WTC11 (cell line): ENCODE measurements around the gene NIPAL4. TPM values are rescaled to one million over a fixed set of nuclear protein-coding genes. Genes with fewer than 3 reads are reported as not detected.
"Not testable (repeated sequence)": the region's sequence is repeated elsewhere in the genome, so short reads cannot be mapped to it uniquely, and the experiment has no call there.

ENCODE experiments used
- ATAC-seq: fragments of 200-7000 bp; cut with Tn5 transposase; 2 replicates; pipeline ENCODE4 v1.10.0; 2021; ENCODE audit warnings: mild to moderate bottlenecking, moderate library complexity
- CTCF ChIA-PET: fragments of 300-600 bp; sonication (Branson Sonifier 250); formaldehyde crosslinking; loops from one replicate; lab custom pipeline; 2021; ENCODE audit warnings: antibody characterized with exemption; lab: Charles Lee
- POLR2A ChIA-PET: fragments of 350-600 bp; sonication (Branson Sonifier 250); formaldehyde crosslinking; loops from one replicate; lab custom pipeline; 2021; ENCODE audit warnings: antibody characterized with exemption; lab: Charles Lee
- DNase-seq: peaks from one replicate; pipeline ENCODE4 v3.0.0; 2021; ENCODE audit warnings: low spot score
- H3K27ac Mint-ChIP-seq: 2 replicates; pipeline ENCODE4 v1.8.0; 2021; ENCODE audit warnings: mixed read lengths
- H3K27me3 Mint-ChIP-seq: 2 replicates; pipeline ENCODE4 v1.8.0; 2021; ENCODE audit warnings: low read depth, mild to moderate bottlenecking, moderate library complexity, mixed read lengths
- H3K36me3 Mint-ChIP-seq: 2 replicates; pipeline ENCODE4 v1.8.0; 2021; ENCODE audit warnings: mixed read lengths
- H3K4me1 Mint-ChIP-seq: 2 replicates; pipeline ENCODE4 v1.8.0; 2022; ENCODE audit warnings: mixed read lengths
- H3K4me3 Mint-ChIP-seq: 2 replicates; pipeline ENCODE4 v1.8.0; 2021; ENCODE audit warnings: mild to moderate bottlenecking, moderate library complexity, mixed read lengths
- H3K9me3 Mint-ChIP-seq: 2 replicates; pipeline ENCODE4 v1.8.0; 2021; ENCODE audit warnings: mixed read lengths
- CREM ChIP-seq: sonication (generic); formaldehyde crosslinking; IDR thresholded peaks from 2 replicates; pipeline ENCODE4 v1.8.1; 2022; ENCODE audit warnings: mild to moderate bottlenecking, missing genetic modification reagents, moderate library complexity
- CTCF ChIP-seq: fragments of 200-600 bp; IDR thresholded peaks from 2 replicates; pipeline ENCODE4 v1.8.0; 2022; ENCODE audit warnings: antibody characterized with exemption
- HMGA2 ChIP-seq: fragments of 250-450 bp; sonication (Bioruptor Pico); IDR thresholded peaks from 2 replicates; pipeline ENCODE4 v1.4.0; 2021; ENCODE audit warnings: mild to moderate bottlenecking, moderate library complexity
- JAZF1 ChIP-seq: fragments of 250-450 bp; sonication (Bioruptor Pico); IDR thresholded peaks from 2 replicates; pipeline ENCODE4 v1.9.0; 2021; ENCODE audit warnings: moderate library complexity, mild to moderate bottlenecking, inconsistent platforms
- OVOL2 ChIP-seq: fragments of 250-450 bp; sonication (Bioruptor Pico); IDR thresholded peaks from 2 replicates; pipeline ENCODE4 v1.9.0; 2021; ENCODE audit warnings: mild to moderate bottlenecking, borderline replicate concordance
- PRDM15 ChIP-seq: sonication (generic); formaldehyde crosslinking; IDR thresholded peaks from 2 replicates; pipeline ENCODE4 v1.8.0; 2022; ENCODE audit warnings: missing genetic modification reagents
- PREB ChIP-seq: sonication (generic); formaldehyde crosslinking; IDR thresholded peaks from 2 replicates; pipeline ENCODE4 v1.8.1; 2022; ENCODE audit warnings: mild to moderate bottlenecking, missing genetic modification reagents, moderate library complexity, borderline replicate concordance
- PRRX2 ChIP-seq: fragments of 250-450 bp; sonication (Bioruptor Pico); IDR thresholded peaks from 2 replicates; pipeline ENCODE4 v1.8.0; 2021; ENCODE audit warnings: mild to moderate bottlenecking
- RELA ChIP-seq: sonication (generic); formaldehyde crosslinking; IDR thresholded peaks from 2 replicates; pipeline ENCODE4 v1.8.1; 2022; ENCODE audit warnings: missing genetic modification reagents, mild to moderate bottlenecking, borderline replicate concordance
- SP1 ChIP-seq: sonication (generic); formaldehyde crosslinking; conservative IDR thresholded peaks from 2 replicates; pipeline ENCODE4 v1.8.1; 2022; ENCODE audit warnings: missing genetic modification reagents
- TCF7 ChIP-seq: sonication (generic); formaldehyde crosslinking; IDR thresholded peaks from 2 replicates; pipeline ENCODE4 v1.8.0; 2022; ENCODE audit warnings: mild to moderate bottlenecking, low read depth, missing genetic modification reagents, moderate library complexity
- TP53 ChIP-seq: sonication (generic); formaldehyde crosslinking; IDR thresholded peaks from 2 replicates; pipeline ENCODE4 v1.8.1; 2023; ENCODE audit warnings: mild to moderate bottlenecking, missing genetic modification reagents
- USF2 ChIP-seq: sonication (generic); formaldehyde crosslinking; IDR thresholded peaks from 2 replicates; pipeline ENCODE4 v1.8.1; 2023; ENCODE audit warnings: mild to moderate bottlenecking, missing genetic modification reagents, moderate library complexity
- ZNF121 ChIP-seq: sonication (generic); formaldehyde crosslinking; IDR thresholded peaks from 2 replicates; pipeline ENCODE4 v1.8.0; 2023; ENCODE audit warnings: missing genetic modification reagents
- ZNF317 ChIP-seq: sonication (generic); formaldehyde crosslinking; IDR thresholded peaks from 2 replicates; pipeline ENCODE4 v1.8.1; 2023; ENCODE audit warnings: low read depth, mild to moderate bottlenecking, moderate library complexity, missing genetic modification reagents, borderline replicate concordance
- ZNF423 ChIP-seq: fragments of 250-450 bp; sonication (Bioruptor Pico); IDR thresholded peaks from 2 replicates; pipeline ENCODE4 v2.1.2; 2022; ENCODE audit warnings: mild to moderate bottlenecking, moderate library complexity
- ZNF425 ChIP-seq: fragments of 250-450 bp; sonication (Bioruptor Pico); conservative IDR thresholded peaks from 2 replicates; pipeline ENCODE4 v1.9.0; 2021; ENCODE audit warnings: mild to moderate bottlenecking
- total RNA-seq: library from RNA; stranded (reverse); gene quantifications from 3 replicates; pipeline ENCODE4 v1.2.3, GENCODE V29; 2021
- TF ChIP-seq, protein P1 (sequence below): fragments of 250-450 bp; sonication (Bioruptor Pico); IDR thresholded peaks from 2 replicates; pipeline ENCODE4 v1.9.0; 2021; ENCODE audit warnings: mild to moderate bottlenecking

The NIPAL4 gene
- total RNA-seq, 1 experiment from 2014 or later = not detected

DNA sequence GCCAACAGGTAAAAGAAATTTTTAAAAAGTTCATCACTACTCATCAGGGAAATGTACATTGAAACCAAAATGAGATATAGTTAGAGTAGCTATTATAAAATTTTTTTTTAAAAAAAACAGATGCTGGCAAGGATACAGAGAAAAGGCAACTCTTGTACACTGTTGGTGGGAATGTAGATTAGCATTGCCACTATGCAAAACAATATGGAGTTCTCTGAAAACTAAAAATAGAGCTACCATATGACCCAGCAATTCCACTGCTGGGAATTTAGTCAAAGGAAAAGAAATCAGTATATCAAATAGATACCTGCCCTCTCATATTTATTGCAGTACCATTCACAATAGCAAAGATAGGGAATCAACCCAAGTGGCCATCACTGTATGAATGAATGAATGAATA is 44.2 kb upstream of the NIPAL4 start (continued):
- no peak for TF ChIP-seq PRDM15
- no peak for TF ChIP-seq RELA (CRISPR knock-in tag)
- no peak for TF ChIP-seq ZNF423 (CRISPR knock-in tag)
- no peak for TF ChIP-seq PREB
- TF ChIP-seq ZNF425 (CRISPR knock-in tag) = no peak
- TF ChIP-seq SP1 (CRISPR knock-in tag) = no peak
- TF ChIP-seq TP53 (CRISPR knock-in tag) = no peak
- TF ChIP-seq, protein P1, sequence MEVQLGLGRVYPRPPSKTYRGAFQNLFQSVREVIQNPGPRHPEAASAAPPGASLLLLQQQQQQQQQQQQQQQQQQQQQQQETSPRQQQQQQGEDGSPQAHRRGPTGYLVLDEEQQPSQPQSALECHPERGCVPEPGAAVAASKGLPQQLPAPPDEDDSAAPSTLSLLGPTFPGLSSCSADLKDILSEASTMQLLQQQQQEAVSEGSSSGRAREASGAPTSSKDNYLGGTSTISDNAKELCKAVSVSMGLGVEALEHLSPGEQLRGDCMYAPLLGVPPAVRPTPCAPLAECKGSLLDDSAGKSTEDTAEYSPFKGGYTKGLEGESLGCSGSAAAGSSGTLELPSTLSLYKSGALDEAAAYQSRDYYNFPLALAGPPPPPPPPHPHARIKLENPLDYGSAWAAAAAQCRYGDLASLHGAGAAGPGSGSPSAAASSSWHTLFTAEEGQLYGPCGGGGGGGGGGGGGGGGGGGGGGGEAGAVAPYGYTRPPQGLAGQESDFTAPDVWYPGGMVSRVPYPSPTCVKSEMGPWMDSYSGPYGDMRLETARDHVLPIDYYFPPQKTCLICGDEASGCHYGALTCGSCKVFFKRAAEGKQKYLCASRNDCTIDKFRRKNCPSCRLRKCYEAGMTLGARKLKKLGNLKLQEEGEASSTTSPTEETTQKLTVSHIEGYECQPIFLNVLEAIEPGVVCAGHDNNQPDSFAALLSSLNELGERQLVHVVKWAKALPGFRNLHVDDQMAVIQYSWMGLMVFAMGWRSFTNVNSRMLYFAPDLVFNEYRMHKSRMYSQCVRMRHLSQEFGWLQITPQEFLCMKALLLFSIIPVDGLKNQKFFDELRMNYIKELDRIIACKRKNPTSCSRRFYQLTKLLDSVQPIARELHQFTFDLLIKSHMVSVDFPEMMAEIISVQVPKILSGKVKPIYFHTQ (CRISPR knock-in tag) = no peak
- no peak for TF ChIP-seq HMGA2

DNA sequence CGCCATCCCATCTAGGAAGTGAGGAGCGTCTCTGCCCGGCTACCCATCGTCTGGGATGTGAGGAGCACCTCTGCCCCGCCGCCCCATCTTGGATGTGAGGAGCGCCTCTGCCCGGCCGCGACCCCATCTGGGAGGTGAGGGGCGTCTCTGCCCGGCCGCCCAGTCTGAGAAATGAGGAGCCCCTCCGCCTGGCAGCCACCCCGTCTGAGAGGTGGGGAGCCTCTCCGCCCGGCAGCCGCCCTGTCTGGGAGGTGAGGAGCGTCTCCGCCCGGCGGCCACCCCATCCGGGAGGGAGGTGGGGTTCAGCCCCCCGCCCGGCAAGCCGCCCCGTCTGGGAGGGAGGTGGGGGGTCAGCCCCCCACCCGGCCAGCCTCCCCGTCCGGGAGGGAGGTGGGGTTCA is 40.5 kb upstream of the NIPAL4 start:
- CTCF ChIA-PET, ATAC-seq, H3K4me1 Mint-ChIP-seq: not testable (repeated sequence)

GRCh38 chr5:157429920-157430319 is 30.1 kb upstream of the NIPAL4 start:
- CTCF ChIA-PET, ATAC-seq, POLR2A ChIA-PET, H3K4me3 Mint-ChIP-seq, H3K4me1 Mint-ChIP-seq, H3K36me3 Mint-ChIP-seq, H3K27ac Mint-ChIP-seq, DNase-seq, H3K9me3 Mint-ChIP-seq: not testable (repeated sequence)
- H3K27me3 Mint-ChIP-seq = peaks cover 15% of the 10 kb centered on the region

More for the DNA sequence above, 40.5 kb upstream of the NIPAL4 start:
- Mint-ChIP-seq H3K36me3 (peaks cover 36% of the 10 kb centered on the region), H3K9me3 (peaks cover 49% of the 10 kb centered on the region)
- DNase-seq, POLR2A ChIA-PET, H3K27ac Mint-ChIP-seq, H3K4me3 Mint-ChIP-seq, H3K27me3 Mint-ChIP-seq: not testable (repeated sequence)

- Mint-ChIP-seq H3K4me3 (no peak overlapping the region), H3K4me1 (no peaks in the 10 kb centered on the region), H3K27ac (no peak overlapping the region), H3K27me3 (peaks cover 7% of the 10 kb centered on the region), H3K9me3 (no peaks in the 10 kb centered on the region), H3K36me3 (no peaks in the 10 kb centered on the region)
- ChIA-PET CTCF (interaction anchor here (0.6 to 4.1 kb wide), 12 partner anchors 10 to 312 kb away, joined by 3 to 40 read pairs (median 4); partner anchors contain the start of genes LSM11 and NIPAL4), POLR2A (interaction anchor here (0.6 kb wide), 1 partner anchor 75 kb away, joined by 3 read pairs; no protein-coding TSS in a partner anchor)
- ATAC-seq = peak; percentile 85
- DNase-seq = no peak
- no peak for TF ChIP-seq JAZF1
- TF ChIP-seq USF2 = no peak
- TF ChIP-seq ZNF121 (CRISPR knock-in tag) = no peak
- TF ChIP-seq OVOL2 (CRISPR knock-in tag) = no peak
- TF ChIP-seq TCF7 (CRISPR knock-in tag) = no peak
- TF ChIP-seq PRRX2 (CRISPR knock-in tag) = no peak
- no peak for TF ChIP-seq CREM (CRISPR knock-in tag)
- no peak for TF ChIP-seq ZNF317 (CRISPR knock-in tag)
- no peak for TF ChIP-seq CTCF
Measured at GRCh38 chr5:157431544-157432200, 28.3 kb upstream of the NIPAL4 start.
